IPS-15b (cell line): ENCODE results near the gene SMCO4.
A peak's percentile ranks its signal among the peaks of the same experiment; 100 is the strongest.
"Not testable (repeated sequence)": the region's sequence is repeated elsewhere in the genome, so short reads cannot be mapped to it uniquely, and the experiment has no call there.

Source experiments
- H3K27me3 ChIP-seq: one replicate; pipeline ENCODE4 v1.6.1; 2013; ENCODE audit warnings: low read length; ENCODE audit not compliant: control insufficient read depth, insufficient read depth
- H3K36me3 ChIP-seq: one replicate; pipeline ENCODE4 v1.6.1; 2013; ENCODE audit warnings: low read length; ENCODE audit not compliant: control insufficient read depth, insufficient read depth
- H3K4me1 ChIP-seq: one replicate; pipeline ENCODE4 v1.6.1; 2013; ENCODE audit warnings: mild to moderate bottlenecking, low read length; ENCODE audit not compliant: control insufficient read depth, insufficient read depth
- H3K4me3 ChIP-seq: one replicate; pipeline ENCODE4 v1.5.1; 2013; ENCODE audit warnings: low read depth, low read length
- H3K9ac ChIP-seq: one replicate; pipeline ENCODE4 v1.6.1; 2013; ENCODE audit warnings: low read depth, mild to moderate bottlenecking, low read length
- H3K9me3 ChIP-seq: one replicate; pipeline ENCODE4 v1.6.1; 2013; ENCODE audit warnings: mild to moderate bottlenecking, low read length; ENCODE audit not compliant: control insufficient read depth, insufficient read depth

The SMCO4 gene, protein sequence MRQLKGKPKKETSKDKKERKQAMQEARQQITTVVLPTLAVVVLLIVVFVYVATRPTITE

DNA sequence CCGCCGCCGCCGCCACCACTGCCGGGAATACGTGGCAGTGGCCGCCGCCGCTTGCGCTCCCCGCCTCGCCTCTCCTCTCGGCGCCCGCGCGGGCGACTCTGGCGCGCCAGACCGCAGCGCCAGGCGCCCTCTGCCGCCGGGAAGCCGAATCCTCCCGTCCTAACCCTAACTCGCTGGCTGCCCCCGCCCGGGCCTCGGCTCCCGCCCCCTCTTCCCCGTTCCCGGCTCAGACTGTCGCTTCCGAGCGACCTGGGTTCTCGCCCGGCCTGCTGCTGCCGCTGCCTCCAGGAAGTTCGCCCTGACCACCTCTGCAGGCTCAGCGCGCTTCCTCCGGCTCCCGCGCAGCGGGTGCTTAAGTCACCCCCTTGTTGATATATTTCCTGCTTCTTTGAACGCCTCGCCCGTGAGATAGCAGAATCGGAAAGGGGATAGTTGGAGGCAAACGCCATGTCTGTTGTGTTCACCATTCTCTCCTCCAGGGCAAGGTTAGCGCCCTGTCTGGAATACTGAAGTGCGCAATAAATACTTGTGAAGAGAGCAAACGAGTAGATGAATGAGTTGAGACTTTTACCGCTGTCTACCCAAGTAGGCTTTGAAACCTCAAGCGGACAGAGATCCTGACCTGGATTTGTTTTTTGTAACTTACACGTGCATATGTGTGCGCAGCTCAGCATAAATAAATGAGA is at the start of gene SMCO4:
TSS of gene SMCO4 (minus strand) at position 100 of the 686 bp plus-strand sequence. CDS start 64,202 bp downstream, outside the sequence.
- Histone ChIP-seq H3K27me3 (no peaks in the 10 kb centered on the region), H3K4me3 (peak within 1 kb of the TSS; percentile 69), H3K36me3 (no peaks in the 10 kb centered on the region), H3K9me3 (no peaks in the 10 kb centered on the region), H3K9ac (peak within 1 kb of the TSS; percentile 54), H3K4me1 (peaks cover 21% of the 10 kb centered on the region)

DNA sequence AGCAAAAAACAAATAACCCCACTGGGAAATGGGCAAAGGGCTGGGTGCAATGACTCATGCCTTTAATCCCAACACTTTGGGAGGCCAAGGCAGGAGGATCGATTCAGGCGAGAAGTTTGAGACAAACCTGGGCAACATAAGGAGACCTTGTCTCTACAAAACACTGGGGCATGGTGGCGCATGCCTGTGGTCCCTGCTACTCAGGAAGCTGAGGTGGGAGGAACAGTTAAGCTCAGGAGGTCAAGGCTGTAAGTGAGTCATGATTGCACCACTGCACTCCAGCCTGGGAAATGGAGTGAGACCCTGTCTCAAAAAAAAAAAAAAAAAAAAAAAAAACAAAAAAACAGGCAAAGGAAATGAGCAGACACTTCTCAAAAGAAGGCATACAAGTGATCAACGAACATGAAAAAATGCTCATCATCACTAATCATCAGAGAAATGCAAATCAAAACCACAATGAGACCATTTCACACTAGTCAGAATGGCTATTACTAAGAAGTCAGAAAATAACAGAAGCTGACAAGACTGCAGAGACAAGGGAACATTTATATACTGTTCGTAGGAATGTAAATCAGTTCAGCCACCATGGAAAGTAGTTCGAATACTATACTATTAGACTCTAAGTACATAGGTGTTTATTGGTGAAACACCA is 48.2 kb upstream of the SMCO4 start:
- H3K4me3 ChIP-seq, result no peak overlapping the region
- H3K9ac ChIP-seq, result no peak overlapping the region
- no peaks in the 10 kb centered on the region for H3K4me1 ChIP-seq
- H3K27me3 ChIP-seq, result no peaks in the 10 kb centered on the region
- H3K9me3 ChIP-seq, result no peaks in the 10 kb centered on the region
- no peaks in the 10 kb centered on the region for H3K36me3 ChIP-seq

DNA sequence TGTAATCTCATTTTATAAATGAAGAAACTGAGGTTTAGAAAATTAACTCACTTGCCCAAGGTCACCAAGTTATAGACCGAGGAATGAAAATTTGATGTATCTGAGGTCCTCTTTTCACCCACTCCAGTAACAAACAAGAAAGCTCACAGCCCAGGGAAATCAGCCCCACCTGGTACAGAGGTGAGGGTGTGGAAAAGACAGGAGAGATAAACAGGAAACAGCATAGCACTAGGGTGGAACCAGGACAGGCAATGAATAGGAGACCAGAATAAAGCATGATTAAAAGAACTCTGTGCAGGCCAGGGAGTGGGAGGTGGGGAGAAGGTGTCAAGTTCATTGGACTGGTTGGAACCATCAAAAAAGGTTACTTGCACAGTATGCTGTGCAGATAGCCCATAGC is 46.2 kb upstream of the SMCO4 start:
- no peak overlapping the region for H3K4me3 ChIP-seq
- H3K9me3 ChIP-seq, result no peaks in the 10 kb centered on the region
- no peaks in the 10 kb centered on the region for H3K36me3 ChIP-seq
- H3K4me1 ChIP-seq, result no peaks in the 10 kb centered on the region
- H3K27me3 ChIP-seq, result no peaks in the 10 kb centered on the region
- no peak overlapping the region for H3K9ac ChIP-seq

DNA sequence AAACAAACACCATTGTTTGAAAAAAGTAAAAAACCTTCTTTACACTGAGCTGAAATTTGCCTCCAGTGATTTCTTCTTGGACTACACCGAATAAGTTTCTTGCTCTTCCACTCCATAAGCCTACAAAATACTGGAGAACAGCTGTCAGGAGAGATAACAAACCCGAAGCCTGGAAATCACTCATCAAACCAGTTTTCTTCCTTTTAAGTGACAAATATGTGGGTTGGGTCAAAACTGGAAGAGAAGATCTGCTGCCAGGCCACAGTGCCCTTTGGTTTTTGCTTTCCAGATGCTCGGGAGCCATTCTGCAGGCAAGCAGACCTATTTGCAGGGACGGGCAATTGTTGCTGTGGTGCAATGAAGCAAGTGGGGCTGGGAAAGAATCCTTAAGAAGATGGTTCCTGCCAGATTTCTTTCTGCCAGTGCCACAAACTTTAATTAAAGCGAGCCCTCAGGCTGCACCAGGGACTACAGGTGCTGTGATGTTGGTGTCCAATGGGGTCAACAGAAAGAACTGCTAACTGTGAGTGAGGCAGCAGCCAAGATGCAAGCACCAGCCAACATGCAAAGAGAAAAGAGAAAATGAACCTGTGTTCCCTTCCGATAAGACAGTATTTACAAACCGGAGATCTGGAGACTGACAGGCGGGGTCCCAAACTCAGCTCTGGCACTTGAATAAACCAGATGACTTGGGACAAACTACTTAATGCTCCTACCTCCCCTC is 44.8 kb upstream of the SMCO4 start:
- Histone ChIP-seq H3K4me1 (no peaks in the 10 kb centered on the region), H3K4me3 (no peak overlapping the region), H3K27me3 (no peaks in the 10 kb centered on the region), H3K36me3 (no peaks in the 10 kb centered on the region), H3K9me3 (no peaks in the 10 kb centered on the region), H3K9ac (no peak overlapping the region)

DNA sequence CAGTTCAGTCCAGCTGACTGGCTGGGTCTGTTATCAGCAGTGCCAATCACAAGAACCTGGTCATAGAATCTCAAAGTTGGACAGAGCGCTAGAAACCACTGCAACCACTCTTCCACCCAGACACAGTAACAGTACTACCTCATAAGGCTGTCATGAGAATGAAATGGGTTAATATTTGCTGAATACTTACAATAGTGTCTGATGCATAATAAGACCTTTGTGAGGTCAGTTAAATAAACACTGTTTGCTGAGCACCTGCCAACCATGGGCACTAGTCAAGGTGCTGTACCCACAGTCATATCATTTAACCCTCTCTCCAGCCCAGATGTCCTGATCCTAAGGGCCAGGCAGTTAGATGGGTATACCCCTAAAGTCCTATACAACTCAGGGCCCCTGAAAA is 44.2 kb upstream of the SMCO4 start:
- H3K36me3 ChIP-seq, H3K4me1 ChIP-seq, H3K9ac ChIP-seq, H3K9me3 ChIP-seq, H3K27me3 ChIP-seq, H3K4me3 ChIP-seq: not testable (repeated sequence)

DNA sequence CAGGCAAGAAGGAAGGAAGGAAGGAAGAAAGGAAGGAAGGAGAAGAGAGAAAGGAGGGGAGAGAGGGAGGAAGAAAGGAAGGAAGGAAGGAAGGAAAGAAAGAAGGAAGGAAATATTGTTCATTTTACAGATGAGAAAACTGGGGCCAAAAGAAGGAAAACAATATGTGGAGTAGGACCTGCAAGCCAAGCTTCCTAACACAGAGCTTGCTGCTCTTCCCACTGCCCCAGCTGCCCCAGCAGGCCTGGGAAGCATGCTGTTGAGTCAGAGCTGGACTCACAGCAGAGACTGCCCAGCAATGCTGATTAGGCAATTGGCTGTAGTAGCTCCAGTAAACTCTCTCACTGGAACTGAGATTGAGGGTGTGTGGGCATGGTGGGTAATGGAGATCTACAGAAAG is 42.6 kb upstream of the SMCO4 start:
- Histone ChIP-seq H3K36me3 (no peaks in the 10 kb centered on the region), H3K9me3 (no peaks in the 10 kb centered on the region), H3K9ac (no peak overlapping the region), H3K4me3 (no peak overlapping the region), H3K27me3 (no peaks in the 10 kb centered on the region), H3K4me1 (no peaks in the 10 kb centered on the region)

DNA sequence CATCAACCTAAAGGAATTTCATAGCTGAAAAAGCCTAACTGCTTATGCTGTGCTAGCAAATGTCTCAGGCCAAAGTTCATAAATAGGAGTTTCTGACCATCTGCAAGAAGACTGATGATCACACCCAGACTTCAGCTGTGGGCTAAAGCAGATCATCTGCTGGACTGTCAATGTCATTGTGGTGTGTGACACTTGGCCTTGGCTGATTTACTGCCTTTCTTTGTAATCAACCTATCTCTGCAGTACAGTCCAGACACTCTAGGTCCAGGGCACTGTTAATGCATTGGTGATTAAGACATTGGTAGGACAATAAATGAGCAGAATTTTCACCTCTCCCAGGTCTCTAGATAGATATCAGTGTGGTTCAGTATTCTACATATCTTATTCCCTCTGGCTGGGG is 40.3 kb upstream of the SMCO4 start:
- H3K36me3 ChIP-seq, result no peaks in the 10 kb centered on the region
- no peaks in the 10 kb centered on the region for H3K9me3 ChIP-seq
- no peaks in the 10 kb centered on the region for H3K4me1 ChIP-seq
- no peak overlapping the region for H3K4me3 ChIP-seq
- H3K27me3 ChIP-seq, result no peaks in the 10 kb centered on the region
- H3K9ac ChIP-seq, result no peak overlapping the region

DNA sequence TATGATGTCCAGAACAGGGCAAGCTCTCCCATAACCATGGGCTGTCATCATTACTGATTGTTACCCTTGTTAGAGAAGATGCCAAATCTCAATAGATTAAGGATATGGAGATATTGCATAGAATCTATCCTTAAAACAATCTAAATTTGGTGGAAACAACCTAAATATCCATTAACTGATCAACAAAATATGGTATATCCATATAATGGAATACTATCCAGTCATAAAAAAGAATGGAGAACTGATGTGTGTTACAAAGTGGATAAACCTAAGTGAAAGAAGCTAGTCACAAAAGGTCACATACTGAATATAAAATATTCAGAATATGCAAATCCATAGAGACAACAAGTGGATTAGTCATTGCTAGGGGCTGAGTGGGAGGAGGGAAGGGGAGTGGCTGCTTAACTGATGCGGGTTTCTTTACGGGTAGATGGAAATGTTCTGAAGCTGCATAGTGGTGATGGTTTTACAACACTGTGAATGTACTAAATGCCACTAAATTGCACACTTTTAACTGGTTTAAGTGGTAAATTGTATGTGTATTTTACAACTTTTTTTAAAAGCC is 36.1 kb upstream of the SMCO4 start:
- no peaks in the 10 kb centered on the region for H3K9me3 ChIP-seq
- no peaks in the 10 kb centered on the region for H3K36me3 ChIP-seq
- H3K27me3 ChIP-seq, result no peaks in the 10 kb centered on the region
- H3K4me1 ChIP-seq, result no peaks in the 10 kb centered on the region
- no peak overlapping the region for H3K9ac ChIP-seq
- H3K4me3 ChIP-seq, result no peak overlapping the region

DNA sequence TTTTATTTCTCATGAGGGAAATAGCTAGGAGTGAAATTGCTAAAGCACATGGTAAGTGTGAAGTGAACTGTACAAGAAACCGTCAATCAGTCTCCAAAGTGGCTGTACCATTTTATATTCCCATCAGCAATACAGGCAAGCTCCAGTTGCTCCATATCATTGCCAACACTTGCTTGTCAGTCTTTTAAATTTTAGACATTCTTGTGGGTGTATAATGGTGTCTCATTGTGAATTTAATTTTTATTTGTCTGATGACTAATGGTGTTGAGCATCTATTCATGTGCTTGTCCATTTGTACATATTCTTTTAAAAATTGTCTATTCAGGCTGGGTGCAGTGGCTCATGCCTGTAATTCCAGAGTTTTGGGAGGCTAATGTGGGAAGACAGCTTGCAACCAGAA is 34.1 kb upstream of the SMCO4 start:
- no peaks in the 10 kb centered on the region for H3K36me3 ChIP-seq
- H3K9me3 ChIP-seq, result no peaks in the 10 kb centered on the region
- H3K27me3 ChIP-seq, result no peaks in the 10 kb centered on the region
- no peak overlapping the region for H3K4me3 ChIP-seq
- no peak overlapping the region for H3K9ac ChIP-seq
- H3K4me1 ChIP-seq, result no peaks in the 10 kb centered on the region

DNA sequence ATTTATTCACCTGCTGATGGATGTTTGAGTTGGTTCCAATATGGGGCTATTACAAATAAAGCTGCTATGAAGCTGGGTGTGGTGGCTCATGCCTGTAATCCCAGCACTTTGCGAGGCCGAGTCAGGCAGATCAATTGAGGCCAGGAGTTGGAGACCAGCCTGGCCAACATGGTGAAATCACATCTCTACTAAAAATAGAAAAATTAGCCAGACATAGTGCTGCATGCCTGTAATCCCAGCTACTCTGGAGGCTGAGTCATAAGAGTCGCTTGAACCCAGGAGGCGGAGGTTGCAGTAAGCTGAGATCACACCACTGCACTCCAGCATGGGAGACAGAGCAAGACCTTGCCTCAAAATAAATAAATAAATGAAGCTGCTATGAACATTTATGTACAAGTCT is 33.7 kb upstream of the SMCO4 start:
- not testable (repeated sequence) for H3K9me3 ChIP-seq, H3K4me1 ChIP-seq, H3K4me3 ChIP-seq, H3K9ac ChIP-seq, H3K27me3 ChIP-seq, H3K36me3 ChIP-seq

DNA sequence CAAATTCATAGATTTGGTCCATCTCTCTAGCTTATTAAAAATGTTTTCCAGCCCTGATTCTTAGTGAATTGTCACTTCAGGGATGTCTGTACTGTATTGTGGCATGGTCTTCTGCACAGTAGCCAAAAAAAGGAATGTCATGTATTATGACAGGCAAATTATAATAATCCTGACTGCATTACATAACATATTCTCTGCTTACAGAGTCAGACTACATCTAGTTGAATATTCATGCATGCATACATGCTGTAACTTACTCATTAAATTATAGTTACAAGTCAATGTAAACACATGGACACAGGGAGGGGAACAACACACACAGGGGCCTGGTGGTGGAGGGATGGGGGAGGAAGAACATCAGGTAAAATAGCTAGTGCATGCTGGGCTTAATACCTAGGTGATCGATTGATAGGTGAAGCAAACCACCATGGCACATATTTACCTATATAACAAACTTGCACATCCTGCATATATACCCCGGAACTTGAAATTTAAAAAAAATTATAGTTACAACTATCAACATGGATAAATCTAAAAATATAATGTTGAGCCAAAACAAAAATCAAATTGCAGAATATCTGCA is 31.5 kb upstream of the SMCO4 start:
- Histone ChIP-seq H3K4me3 (no peak overlapping the region), H3K36me3 (no peaks in the 10 kb centered on the region), H3K9ac (no peak overlapping the region), H3K9me3 (no peaks in the 10 kb centered on the region), H3K4me1 (peaks cover 3% of the 10 kb centered on the region), H3K27me3 (no peaks in the 10 kb centered on the region)
